Measurements from ENCODE around the gene FBXL7. TPM values are rescaled to one million over a fixed set of nuclear protein-coding genes. Genes with fewer than 3 reads are reported as not detected.

FBXL7 gene
- total and polyA plus RNA-seq, 2 of the 8 experiments (the other 6 are each of a cell fraction or from before 2014, with no cell fraction given) = 17.7 to 17.8 TPM

GRCh38 chr5:15877914-15878313 is 377.9 kb downstream of the FBXL7 start (continued):
- TF ChIP-seq POU5F1 (IDR thresholded peaks at IDR 0.05; ENCODE audit: low read depth, low read length) = no peak

Measured in H1 (cell line).